Dermis blood vessel endothelial cell (primary cell): ENCODE results near the gene RPL23. TPM values are rescaled to one million over a fixed set of nuclear protein-coding genes. Genes with fewer than 3 reads are reported as not detected.

ENCODE experiments used
- total RNA-seq: library from RNA; depleted of rRNA; stranded (reverse); fragments of >200 nt; gene quantifications from 2 replicates; pipeline ENCODE4 v1.2.3, GENCODE V29; 2014

RPL23 gene
- total RNA-seq, 1 donor from 2014 or later = 1,590 TPM

Other genes starting within 250 kb of the RPL23 start
- gene SRCIN1, start 247.8 kb downstream of the RPL23 start, total RNA-seq = under 0.01 and 0.14 TPM in 2 replicates
- 0.65 and 1.2 TPM in 2 replicates for gene EPOP, start 178.8 kb downstream of the RPL23 start, total RNA-seq
- gene MLLT6, start 148.4 kb downstream of the RPL23 start, total RNA-seq = 23.9 and 25.9 TPM in 2 replicates
- gene CISD3, start 123.4 kb downstream of the RPL23 start, total RNA-seq = 1.7 and 3.4 TPM in 2 replicates
- gene PCGF2, start 105.4 kb downstream of the RPL23 start, total RNA-seq = 2.4 and 7.8 TPM in 2 replicates
- 188 and 348 TPM in 2 replicates for gene PSMB3, start 101.0 kb downstream of the RPL23 start, total RNA-seq
- gene PIP4K2B, start 54.2 kb downstream of the RPL23 start, total RNA-seq = 55.3 and 76.7 TPM in 2 replicates
- 11.7 and 13.1 TPM in 2 replicates for gene CWC25, start 28.4 kb downstream of the RPL23 start, total RNA-seq
- 104 and 199 TPM in 2 replicates for gene LASP1, start 16.3 kb upstream of the RPL23 start, total RNA-seq
- gene FBXO47, start 113.7 kb upstream of the RPL23 start, total RNA-seq = not detected in 2 replicates